Mammary epithelial cell (primary cell): ENCODE measurements around the gene AOX1.

Experiments
- EZH2 ChIP-seq: IDR thresholded peaks from 2 replicates; pipeline ENCODE4 v1.6.1; 2012; ENCODE audit warnings: low read length, inconsistent platforms, borderline replicate concordance
- TF ChIP-seq, protein P1 (sequence below), 2 donors: IDR thresholded peaks in 1 of 2; conservative IDR thresholded peaks in 1 of 2; 2 replicates each; pipeline ENCODE4 v1.5.1; 2011 to 2012; ENCODE audit warnings: inconsistent platforms in 2 of 2, low read length in 2 of 2, mild to moderate bottlenecking in 2 of 2, control low read depth in 1 of 2, low read depth in 1 of 2; ENCODE audit not compliant: insufficient read depth in 1 of 2; ENCODE audit errors: extremely low read depth in 1 of 2

DNA sequence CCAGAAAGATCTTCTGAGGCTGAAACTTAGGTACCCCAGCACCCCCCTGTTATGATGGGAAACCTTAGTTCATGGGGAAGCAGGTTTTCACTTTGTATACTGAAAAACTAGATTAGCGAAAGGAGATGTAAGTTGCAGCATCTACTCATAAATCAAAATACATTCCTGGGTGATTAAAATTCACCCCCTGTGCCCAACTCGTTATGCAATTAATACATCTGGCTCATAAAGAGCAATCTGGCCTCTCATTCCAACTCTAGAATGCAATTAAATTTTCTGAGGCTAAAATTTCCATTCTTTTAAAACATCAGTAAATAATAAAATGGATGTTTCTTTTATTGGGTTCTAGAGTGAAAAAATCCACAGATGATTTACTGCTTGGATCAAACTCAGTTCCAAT, 115.0 kb downstream of the AOX1 start:
- TF ChIP-seq, protein P1, sequence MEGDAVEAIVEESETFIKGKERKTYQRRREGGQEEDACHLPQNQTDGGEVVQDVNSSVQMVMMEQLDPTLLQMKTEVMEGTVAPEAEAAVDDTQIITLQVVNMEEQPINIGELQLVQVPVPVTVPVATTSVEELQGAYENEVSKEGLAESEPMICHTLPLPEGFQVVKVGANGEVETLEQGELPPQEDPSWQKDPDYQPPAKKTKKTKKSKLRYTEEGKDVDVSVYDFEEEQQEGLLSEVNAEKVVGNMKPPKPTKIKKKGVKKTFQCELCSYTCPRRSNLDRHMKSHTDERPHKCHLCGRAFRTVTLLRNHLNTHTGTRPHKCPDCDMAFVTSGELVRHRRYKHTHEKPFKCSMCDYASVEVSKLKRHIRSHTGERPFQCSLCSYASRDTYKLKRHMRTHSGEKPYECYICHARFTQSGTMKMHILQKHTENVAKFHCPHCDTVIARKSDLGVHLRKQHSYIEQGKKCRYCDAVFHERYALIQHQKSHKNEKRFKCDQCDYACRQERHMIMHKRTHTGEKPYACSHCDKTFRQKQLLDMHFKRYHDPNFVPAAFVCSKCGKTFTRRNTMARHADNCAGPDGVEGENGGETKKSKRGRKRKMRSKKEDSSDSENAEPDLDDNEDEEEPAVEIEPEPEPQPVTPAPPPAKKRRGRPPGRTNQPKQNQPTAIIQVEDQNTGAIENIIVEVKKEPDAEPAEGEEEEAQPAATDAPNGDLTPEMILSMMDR (conservative IDR thresholded peaks at IDR 0.05 in 1 of 2, IDR thresholded peaks at IDR 0.05 in 1 of 2; ENCODE audit: extremely low read depth in 1 of 2, insufficient read depth in 1 of 2, low read depth in 1 of 2, low read length in 2 of 2): no peak
- TF ChIP-seq EZH2: no peak
